ENCODE measurements around the gene FCGR3A.
"Not testable (repeated sequence)": the region's sequence is repeated elsewhere in the genome, so short reads cannot be mapped to it uniquely, and the experiment has no call there.

DNA sequence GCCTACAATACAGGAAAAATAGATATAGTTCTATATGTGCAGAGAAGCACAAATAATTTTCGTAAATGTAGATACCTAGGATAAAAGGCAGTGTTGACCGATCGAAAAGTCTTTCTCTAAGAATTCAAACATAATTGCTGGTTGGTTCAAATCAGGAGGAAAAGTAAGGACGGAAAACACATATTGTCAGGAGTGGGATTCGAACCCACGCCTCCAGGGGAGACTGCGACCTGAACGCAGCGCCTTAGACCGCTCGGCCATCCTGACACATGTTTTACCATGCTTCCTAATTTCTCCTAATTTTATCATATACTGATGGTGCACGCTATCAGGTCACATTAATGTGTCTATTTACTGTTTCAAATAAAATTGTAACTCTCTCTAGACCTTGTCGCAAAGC is 19.5 kb downstream of the FCGR3A start:
- TF ChIP-seq, protein P1, sequence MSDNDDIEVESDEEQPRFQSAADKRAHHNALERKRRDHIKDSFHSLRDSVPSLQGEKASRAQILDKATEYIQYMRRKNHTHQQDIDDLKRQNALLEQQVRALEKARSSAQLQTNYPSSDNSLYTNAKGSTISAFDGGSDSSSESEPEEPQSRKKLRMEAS (IDR thresholded peaks at IDR 0.05): not testable (repeated sequence)
- TF ChIP-seq, protein P2, sequence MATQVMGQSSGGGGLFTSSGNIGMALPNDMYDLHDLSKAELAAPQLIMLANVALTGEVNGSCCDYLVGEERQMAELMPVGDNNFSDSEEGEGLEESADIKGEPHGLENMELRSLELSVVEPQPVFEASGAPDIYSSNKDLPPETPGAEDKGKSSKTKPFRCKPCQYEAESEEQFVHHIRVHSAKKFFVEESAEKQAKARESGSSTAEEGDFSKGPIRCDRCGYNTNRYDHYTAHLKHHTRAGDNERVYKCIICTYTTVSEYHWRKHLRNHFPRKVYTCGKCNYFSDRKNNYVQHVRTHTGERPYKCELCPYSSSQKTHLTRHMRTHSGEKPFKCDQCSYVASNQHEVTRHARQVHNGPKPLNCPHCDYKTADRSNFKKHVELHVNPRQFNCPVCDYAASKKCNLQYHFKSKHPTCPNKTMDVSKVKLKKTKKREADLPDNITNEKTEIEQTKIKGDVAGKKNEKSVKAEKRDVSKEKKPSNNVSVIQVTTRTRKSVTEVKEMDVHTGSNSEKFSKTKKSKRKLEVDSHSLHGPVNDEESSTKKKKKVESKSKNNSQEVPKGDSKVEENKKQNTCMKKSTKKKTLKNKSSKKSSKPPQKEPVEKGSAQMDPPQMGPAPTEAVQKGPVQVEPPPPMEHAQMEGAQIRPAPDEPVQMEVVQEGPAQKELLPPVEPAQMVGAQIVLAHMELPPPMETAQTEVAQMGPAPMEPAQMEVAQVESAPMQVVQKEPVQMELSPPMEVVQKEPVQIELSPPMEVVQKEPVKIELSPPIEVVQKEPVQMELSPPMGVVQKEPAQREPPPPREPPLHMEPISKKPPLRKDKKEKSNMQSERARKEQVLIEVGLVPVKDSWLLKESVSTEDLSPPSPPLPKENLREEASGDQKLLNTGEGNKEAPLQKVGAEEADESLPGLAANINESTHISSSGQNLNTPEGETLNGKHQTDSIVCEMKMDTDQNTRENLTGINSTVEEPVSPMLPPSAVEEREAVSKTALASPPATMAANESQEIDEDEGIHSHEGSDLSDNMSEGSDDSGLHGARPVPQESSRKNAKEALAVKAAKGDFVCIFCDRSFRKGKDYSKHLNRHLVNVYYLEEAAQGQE (IDR thresholded peaks at IDR 0.05; ENCODE audit: low read depth): not testable (repeated sequence)
- TF ChIP-seq, protein P3, sequence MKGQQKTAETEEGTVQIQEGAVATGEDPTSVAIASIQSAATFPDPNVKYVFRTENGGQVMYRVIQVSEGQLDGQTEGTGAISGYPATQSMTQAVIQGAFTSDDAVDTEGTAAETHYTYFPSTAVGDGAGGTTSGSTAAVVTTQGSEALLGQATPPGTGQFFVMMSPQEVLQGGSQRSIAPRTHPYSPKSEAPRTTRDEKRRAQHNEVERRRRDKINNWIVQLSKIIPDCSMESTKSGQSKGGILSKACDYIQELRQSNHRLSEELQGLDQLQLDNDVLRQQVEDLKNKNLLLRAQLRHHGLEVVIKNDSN (IDR thresholded peaks at IDR 0.05): not testable (repeated sequence)
- TF ChIP-seq TCF12 (IDR thresholded peaks at IDR 0.05; ENCODE audit: low read depth); EP300 (IDR thresholded peaks at IDR 0.05; ENCODE audit: borderline replicate concordance); CREB1 (IDR thresholded peaks at IDR 0.05; ENCODE audit: low read depth); RAD21 (IDR thresholded peaks at IDR 0.05; ENCODE audit: low read depth): not testable (repeated sequence)

Data from Ishikawa (cell line).